Memory B cell (primary cell): Measurements from ENCODE around the gene TRABD2B.
"Not testable (repeated sequence)": the region's sequence is repeated elsewhere in the genome, so short reads cannot be mapped to it uniquely, and the experiment has no call there.

Experiments used
- ATAC-seq: fragments of 150-1000 bp; cut with Tn5 transposase; 2 replicates; pipeline ENCODE4 v1.10.0; 2021; ENCODE audit warnings: low read depth, mild to moderate bottlenecking, moderate library complexity
- DNase-seq, 2 donors: peaks; one replicate each; pipeline ENCODE4 v3.0.0; 2022; ENCODE audit warnings: low spot score in 2 of 2
- H3K27ac Mint-ChIP-seq: one replicate; pipeline ENCODE4 v1.8.0; 2022; ENCODE audit warnings: mild to moderate bottlenecking, moderate library complexity, mixed read lengths
- H3K27me3 Mint-ChIP-seq: one replicate; pipeline ENCODE4 v1.8.0; 2022; ENCODE audit warnings: mixed read lengths
- H3K36me3 Mint-ChIP-seq: one replicate; pipeline ENCODE4 v1.8.0; 2022; ENCODE audit warnings: mild to moderate bottlenecking, mixed read lengths
- H3K4me1 Mint-ChIP-seq: one replicate; pipeline ENCODE4 v1.8.0; 2022; ENCODE audit warnings: mixed read lengths
- H3K4me3 Mint-ChIP-seq: one replicate; pipeline ENCODE4 v1.8.0; 2022; ENCODE audit warnings: mild to moderate bottlenecking, moderate library complexity, mixed read lengths
- H3K9me3 Mint-ChIP-seq: one replicate; pipeline ENCODE4 v1.8.0; 2022; ENCODE audit warnings: mixed read lengths

Gene TRABD2B

DNA sequence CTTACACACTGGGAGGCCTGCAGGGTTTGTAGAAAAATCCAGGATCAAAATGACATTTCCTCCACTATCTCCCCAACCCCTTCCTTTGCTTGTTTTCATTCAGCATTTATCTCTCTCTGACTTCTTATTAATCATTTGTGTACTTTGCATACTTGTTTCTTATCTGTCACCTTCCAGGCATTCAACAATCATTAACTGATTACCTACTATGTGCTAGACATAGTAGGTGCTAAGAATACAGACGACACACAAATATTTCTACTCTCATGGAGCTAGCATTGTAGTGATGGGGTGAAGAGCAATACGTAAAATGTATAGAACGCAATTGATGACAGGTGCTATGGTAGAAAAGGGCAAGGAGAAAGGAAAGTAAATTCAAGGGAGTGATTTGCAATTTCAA, 20.9 kb downstream of the TRABD2B start:
- Mint-ChIP-seq H3K27me3 (peaks cover 8% of the 10 kb centered on the region), H3K4me1 (no peaks in the 10 kb centered on the region), H3K9me3 (no peaks in the 10 kb centered on the region), H3K27ac (no peak overlapping the region), H3K36me3 (no peaks in the 10 kb centered on the region), H3K4me3 (no peak overlapping the region)
- DNase-seq (no peak), ATAC-seq (no peak)

DNA sequence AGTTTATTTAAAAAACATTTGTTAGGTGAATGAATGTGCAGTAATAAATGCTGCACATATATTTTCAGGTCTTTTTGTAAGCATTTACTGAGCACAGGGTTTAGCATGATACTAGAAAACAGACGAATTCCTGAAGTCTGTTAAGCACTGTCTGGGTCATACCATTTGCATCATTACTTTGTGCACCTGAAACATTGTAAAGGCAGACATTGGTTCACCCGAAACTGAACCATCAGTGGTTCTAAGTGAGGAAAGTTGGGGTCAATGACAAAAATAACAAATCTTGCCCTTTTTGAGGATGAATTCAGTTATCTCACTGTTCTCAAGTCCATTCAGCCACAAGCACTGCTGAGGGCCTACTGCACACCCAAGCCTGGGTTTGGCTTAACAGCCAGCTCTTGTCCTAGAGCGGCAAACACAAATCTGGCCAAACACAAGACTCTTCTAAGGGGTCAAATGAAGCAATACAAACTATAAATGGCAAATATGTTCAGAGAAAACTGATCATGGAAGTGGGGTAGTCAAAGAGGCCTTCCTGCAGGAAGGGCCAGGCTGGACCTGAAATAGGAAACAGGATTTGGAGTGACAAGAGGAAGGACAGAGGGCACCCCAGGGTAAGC, 21.8 kb downstream of the TRABD2B start:
- Mint-ChIP-seq H3K27me3 (peaks cover 5% of the 10 kb centered on the region), H3K4me1 (no peaks in the 10 kb centered on the region), H3K4me3 (no peak overlapping the region), H3K27ac (no peak overlapping the region), H3K9me3 (no peaks in the 10 kb centered on the region), H3K36me3 (no peaks in the 10 kb centered on the region)
- DNase-seq (no peak), ATAC-seq (no peak)

DNA sequence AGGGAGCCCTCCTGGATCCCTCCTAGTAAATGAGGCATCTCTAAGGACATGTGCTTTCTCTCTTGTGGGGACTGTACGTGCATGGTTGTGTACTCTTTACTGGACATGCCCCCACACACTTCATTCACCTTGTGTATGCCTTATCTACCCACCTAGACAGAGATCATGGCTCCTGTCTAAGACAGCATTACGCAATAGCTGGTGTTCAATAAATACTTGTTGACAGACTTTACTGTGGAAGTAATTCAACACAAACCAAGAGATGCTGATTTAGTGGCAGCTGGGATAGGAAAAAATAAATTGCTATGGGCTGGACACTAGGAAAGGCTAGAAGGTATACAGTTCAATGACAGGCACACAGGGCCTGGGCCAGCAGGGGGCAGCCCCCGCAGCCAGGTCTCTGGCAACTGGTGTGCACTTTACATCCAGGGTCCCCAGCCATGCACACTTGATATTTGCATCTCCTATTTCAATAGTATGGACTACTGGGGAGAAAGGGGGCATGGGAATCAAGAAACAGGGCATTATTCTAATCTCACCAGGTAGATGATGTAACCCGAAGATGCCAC, 24.2 kb downstream of the TRABD2B start:
- Mint-ChIP-seq H3K27ac (no peak overlapping the region), H3K36me3 (no peaks in the 10 kb centered on the region), H3K4me1 (no peaks in the 10 kb centered on the region), H3K4me3 (no peak overlapping the region), H3K27me3 (peaks cover 5% of the 10 kb centered on the region), H3K9me3 (no peaks in the 10 kb centered on the region)
- no peak for ATAC-seq
- DNase-seq: no peak

DNA sequence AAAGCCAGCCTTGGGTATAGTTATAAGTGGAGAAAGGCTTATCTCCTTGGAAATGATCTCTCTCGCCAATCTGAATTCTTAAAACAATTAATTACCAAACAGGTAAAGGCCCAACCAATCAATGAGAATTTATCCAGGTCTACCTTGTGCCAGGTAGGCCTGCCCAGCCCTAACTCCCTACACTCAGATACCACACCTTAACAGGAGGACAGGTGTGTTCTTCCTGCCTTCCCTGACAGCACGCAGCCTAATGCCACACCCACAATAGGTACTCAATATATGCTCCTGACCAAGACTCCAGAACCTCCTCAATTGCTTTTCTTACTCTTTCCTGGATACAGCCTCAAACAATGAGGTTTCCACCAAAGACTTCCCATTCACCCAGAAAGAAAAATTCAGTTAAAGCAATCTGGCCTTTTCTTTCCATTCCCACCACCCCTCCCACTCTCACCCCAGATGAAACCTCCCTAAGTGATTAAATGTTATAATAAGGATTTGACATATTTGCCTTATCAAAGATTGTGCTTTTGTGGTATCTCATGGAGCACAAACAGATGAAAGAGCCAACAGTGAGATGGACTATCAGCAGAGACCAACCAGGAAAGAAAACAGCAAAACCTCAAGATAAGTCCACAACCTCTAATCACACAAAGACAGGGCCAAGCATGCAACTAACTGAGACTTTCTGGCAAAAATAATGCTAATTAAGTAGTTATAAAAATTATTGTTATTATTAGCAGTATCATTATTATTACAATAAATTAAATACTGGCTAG, 25.6 kb downstream of the TRABD2B start:
- peaks cover 5% of the 10 kb centered on the region for H3K27me3 Mint-ChIP-seq
- H3K27ac Mint-ChIP-seq: no peak overlapping the region

DNA sequence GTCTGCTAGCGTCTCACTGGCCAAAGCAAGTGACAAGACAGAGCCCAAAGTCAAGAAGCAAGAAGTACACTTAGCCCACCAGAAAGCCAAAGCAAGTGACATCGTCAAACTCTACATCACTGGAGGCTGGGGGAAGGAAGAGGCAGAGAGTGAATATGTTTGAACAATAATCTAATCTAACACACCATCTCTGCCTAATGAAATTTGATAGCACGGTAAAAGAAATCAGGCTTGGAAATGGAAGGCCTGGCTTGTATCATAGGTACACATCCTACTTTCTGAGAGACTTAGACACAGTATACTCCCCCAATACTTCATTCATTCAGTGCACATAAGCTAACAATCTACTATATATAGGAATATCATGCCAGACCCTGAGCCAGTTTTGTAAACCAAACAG, 26.3 kb downstream of the TRABD2B start:
- H3K4me1 Mint-ChIP-seq: no peaks in the 10 kb centered on the region
- H3K9me3 Mint-ChIP-seq: no peaks in the 10 kb centered on the region
- H3K27me3 Mint-ChIP-seq: peaks cover 5% of the 10 kb centered on the region
- no peak overlapping the region for H3K27ac Mint-ChIP-seq
- ATAC-seq (no peak), DNase-seq (no peak)
- H3K36me3 Mint-ChIP-seq: no peaks in the 10 kb centered on the region
- H3K4me3 Mint-ChIP-seq: no peak overlapping the region

More for the DNA sequence above, 25.6 kb downstream of the TRABD2B start:
- Mint-ChIP-seq H3K4me1 (no peaks in the 10 kb centered on the region), H3K36me3 (no peaks in the 10 kb centered on the region), H3K9me3 (no peaks in the 10 kb centered on the region), H3K4me3 (no peak overlapping the region)
- DNase-seq (no peak), ATAC-seq (no peak)

GRCh38 chr1:47969478-47969877, 27.7 kb downstream of the TRABD2B start:
- Mint-ChIP-seq H3K27ac (no peak overlapping the region), H3K9me3 (no peaks in the 10 kb centered on the region), H3K27me3 (peaks cover 6% of the 10 kb centered on the region), H3K4me1 (no peaks in the 10 kb centered on the region), H3K36me3 (no peaks in the 10 kb centered on the region), H3K4me3 (no peak overlapping the region)
- DNase-seq (no peak), ATAC-seq (no peak)

DNA sequence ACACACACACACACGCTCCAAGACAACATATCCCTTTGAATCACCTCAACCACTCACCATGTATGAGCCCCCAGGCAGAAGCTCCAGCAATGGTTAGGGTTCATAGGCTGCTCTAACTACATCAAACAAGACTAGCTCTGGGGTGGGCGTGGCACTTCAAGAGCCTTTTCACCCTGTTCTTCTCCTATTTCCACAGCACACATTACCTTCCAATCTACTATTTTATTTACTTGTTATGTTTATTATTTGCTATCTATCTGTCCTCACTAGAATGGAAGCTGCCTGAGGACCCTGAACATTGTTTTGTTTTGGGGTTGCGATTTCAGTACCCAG, 28.7 kb downstream of the TRABD2B start:
- H3K27ac Mint-ChIP-seq: no peak overlapping the region
- peaks cover 6% of the 10 kb centered on the region for H3K27me3 Mint-ChIP-seq
- no peak for DNase-seq
- no peak for ATAC-seq
- H3K4me3 Mint-ChIP-seq: no peak overlapping the region
- no peaks in the 10 kb centered on the region for H3K4me1 Mint-ChIP-seq
- H3K36me3 Mint-ChIP-seq: no peaks in the 10 kb centered on the region
- H3K9me3 Mint-ChIP-seq: no peaks in the 10 kb centered on the region

DNA sequence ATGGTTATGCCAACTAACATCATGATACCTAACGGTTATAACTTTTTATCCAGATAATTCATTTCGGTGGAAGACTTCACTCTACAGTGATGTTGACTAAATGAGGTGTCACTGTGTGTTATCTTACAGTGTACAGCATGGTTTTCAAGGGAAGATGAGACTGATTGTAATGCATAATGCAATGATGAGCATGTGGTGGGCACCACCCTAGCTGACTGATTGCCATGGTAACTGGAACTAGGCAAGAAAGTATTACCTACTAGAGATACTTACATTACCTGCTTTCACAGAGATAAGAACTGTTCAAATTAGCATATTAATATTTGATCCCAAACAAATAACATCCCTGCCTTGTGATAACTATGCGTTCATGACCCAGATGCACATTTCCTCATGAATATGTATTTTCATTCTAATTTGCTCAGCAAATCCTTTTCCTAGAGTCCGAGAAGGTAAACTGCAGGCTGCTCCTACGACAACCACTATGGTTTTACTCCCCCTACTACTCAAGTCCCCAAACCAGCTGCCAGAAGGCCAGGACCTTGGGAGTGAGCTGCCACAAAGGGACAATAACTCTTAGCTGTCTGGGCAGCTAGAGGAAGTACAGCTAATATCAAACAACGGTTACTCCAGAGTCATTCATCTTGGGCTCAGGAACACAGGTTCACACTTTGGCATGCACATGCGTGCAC, 29.2 kb downstream of the TRABD2B start:
- Mint-ChIP-seq H3K27me3 (peaks cover 6% of the 10 kb centered on the region), H3K4me3 (no peak overlapping the region), H3K27ac (no peak overlapping the region), H3K9me3 (no peaks in the 10 kb centered on the region), H3K36me3 (no peaks in the 10 kb centered on the region), H3K4me1 (no peaks in the 10 kb centered on the region)
- ATAC-seq (no peak), DNase-seq (no peak)

DNA sequence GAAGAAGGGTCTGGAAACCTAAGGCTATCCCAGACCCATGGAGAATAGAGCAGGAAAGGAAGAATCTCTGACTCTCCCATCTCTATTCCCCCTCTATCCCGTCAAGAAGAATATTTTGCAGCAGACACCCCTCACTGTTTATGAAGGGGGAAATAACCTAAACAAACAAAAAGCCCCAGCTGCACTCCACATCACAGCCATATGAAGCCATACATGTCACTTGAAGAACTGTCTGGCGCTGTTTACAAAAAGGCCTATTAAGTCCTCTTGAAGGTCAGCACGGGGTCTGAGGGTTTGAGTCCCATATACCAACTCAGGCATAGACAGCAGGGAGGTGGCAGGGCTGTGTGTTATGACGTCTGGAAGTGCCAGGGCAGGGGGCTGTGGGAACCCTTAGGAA, 31.4 kb downstream of the TRABD2B start:
- no peak for ATAC-seq
- H3K9me3 Mint-ChIP-seq: no peaks in the 10 kb centered on the region
- peaks cover 3% of the 10 kb centered on the region for H3K27me3 Mint-ChIP-seq
- H3K4me3 Mint-ChIP-seq: no peak overlapping the region
- DNase-seq: no peak
- H3K36me3 Mint-ChIP-seq: no peaks in the 10 kb centered on the region
- no peaks in the 10 kb centered on the region for H3K4me1 Mint-ChIP-seq
- H3K27ac Mint-ChIP-seq: no peak overlapping the region

DNA sequence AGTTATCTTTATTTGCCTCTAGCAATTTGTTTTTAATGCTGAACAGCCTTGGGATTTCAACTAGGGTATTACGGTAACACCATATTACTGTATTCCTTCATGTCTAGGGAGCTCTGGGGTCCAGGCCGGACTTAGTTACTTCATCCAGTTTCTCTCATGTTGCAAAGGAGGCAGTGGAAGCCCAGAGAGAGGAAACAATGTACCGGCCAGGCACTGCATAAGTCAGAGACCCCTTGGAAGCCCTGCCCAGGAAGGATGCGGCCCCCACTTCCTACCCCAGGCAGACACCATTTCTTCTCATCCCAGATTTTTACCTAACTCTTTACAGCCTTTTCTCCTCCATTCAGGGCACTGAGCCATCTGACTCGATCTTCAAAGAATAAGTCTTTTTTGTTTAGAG, 32.5 kb downstream of the TRABD2B start:
- Mint-ChIP-seq H3K9me3 (no peaks in the 10 kb centered on the region), H3K27me3 (peaks cover 4% of the 10 kb centered on the region), H3K4me3 (no peak overlapping the region), H3K27ac (no peak overlapping the region), H3K4me1 (no peaks in the 10 kb centered on the region), H3K36me3 (no peaks in the 10 kb centered on the region)
- ATAC-seq: no peak
- DNase-seq: no peak

- DNase-seq (no peak), ATAC-seq (no peak)
- Mint-ChIP-seq H3K36me3 (no peaks in the 10 kb centered on the region), H3K27ac (no peak overlapping the region), H3K27me3 (peaks cover 4% of the 10 kb centered on the region), H3K4me3 (no peak overlapping the region), H3K9me3 (no peaks in the 10 kb centered on the region), H3K4me1 (no peaks in the 10 kb centered on the region)
Measured at GRCh38 chr1:47963568-47964358, 33.4 kb downstream of the TRABD2B start.

DNA sequence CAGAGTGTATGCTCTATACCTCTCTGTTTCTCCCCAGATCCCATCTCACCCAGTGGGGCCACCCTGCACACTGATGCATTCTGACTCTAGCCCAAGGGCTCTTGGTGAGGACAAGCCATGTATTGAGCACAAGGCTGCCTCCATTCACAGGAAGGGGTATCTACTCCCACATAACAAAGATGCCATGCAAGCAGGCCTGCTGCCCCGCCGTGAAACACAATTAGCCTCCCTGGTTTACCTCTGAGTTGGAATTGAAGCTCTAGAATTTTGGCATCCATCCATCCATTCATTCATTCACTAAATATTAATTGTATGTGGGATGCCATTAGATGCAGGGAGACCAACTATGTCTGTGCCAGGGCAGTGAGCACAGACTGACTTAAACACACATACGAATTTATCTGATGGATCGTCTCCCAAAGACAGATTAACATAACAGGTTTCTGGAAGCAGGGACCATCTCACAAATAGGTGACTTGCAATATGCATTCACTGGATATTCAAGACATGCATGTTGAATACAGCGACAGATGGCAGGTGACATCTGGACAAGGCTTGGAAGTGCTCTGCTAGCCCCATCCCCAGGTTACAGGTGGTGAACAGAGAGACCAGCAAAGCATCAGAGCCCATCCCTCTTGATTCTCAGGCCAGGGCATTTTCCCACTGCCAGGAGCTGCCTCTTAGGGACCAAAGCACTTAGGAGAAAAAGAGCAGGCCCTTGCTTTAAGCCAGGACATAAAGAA, 34.3 kb downstream of the TRABD2B start:
- H3K27ac Mint-ChIP-seq: no peak overlapping the region
- no peak for ATAC-seq
- H3K9me3 Mint-ChIP-seq: no peaks in the 10 kb centered on the region
- DNase-seq: no peak
- no peak overlapping the region for H3K4me3 Mint-ChIP-seq
- H3K27me3 Mint-ChIP-seq: peaks cover 4% of the 10 kb centered on the region
- no peaks in the 10 kb centered on the region for H3K4me1 Mint-ChIP-seq
- no peaks in the 10 kb centered on the region for H3K36me3 Mint-ChIP-seq

GRCh38 chr1:47961835-47962234, 35.4 kb downstream of the TRABD2B start:
- not testable (repeated sequence) for H3K36me3 Mint-ChIP-seq, H3K27ac Mint-ChIP-seq, H3K4me3 Mint-ChIP-seq, ATAC-seq, H3K4me1 Mint-ChIP-seq, DNase-seq, H3K27me3 Mint-ChIP-seq, H3K9me3 Mint-ChIP-seq
